GM12878 (cell line): ENCODE data around the gene CARF. TPM values are rescaled to one million over a fixed set of nuclear protein-coding genes. Genes with fewer than 3 reads are reported as not detected.

Experiments
- ATAC-seq: fragments of 200-7000 bp; cut with Tn5 transposase; 3 replicates; pipeline ENCODE4 v1.9.1; 2020; ENCODE audit warnings: mild to moderate bottlenecking, moderate library complexity
- BruUV-seq: library from RNA; stranded (reverse); fragments of 400-500 nt; replicated peaks from 2 replicates; lab custom pipeline; 2021; lab: Mats Ljungman, UMichigan
- CTCF ChIA-PET: fragments of 300-600 bp; sonication (Branson Sonifier 250); formaldehyde crosslinking; extraction: SDS; loops from one replicate; lab custom pipeline; 2021; ENCODE audit warnings: inconsistent platforms; lab: Yijun Ruan, JAX
- POLR2A ChIA-PET: fragments of 350-600 bp; formaldehyde crosslinking; extraction: SDS; loops from one replicate; lab custom pipeline; 2021; ENCODE audit warnings: inconsistent platforms; lab: Charles Lee
- RAD21 ChIA-PET: fragments of 300-600 bp; sonication (Branson Sonifier 250); formaldehyde crosslinking; loops from one replicate; lab custom pipeline; 2023; ENCODE audit warnings: antibody characterized with exemption; ENCODE audit not compliant: unreplicated experiment; lab: Charles Lee
- SMC1A ChIA-PET: fragments of 300-600 bp; sonication (Branson Sonifier 250); formaldehyde crosslinking; loops from one replicate; lab custom pipeline; 2023; ENCODE audit not compliant: unreplicated experiment, uncharacterized antibody; lab: Charles Lee
- DNase-seq: peaks from one replicate; pipeline ENCODE4 v3.0.0-alpha.2; 2011; ENCODE audit warnings: low read depth, low spot score
- FAIRE-seq: peaks from 3 replicates; lab custom pipeline; 2011; peaks lifted over from hg19 to GRCh38; lab: Jason Lieb, UNC
- H2AFZ ChIP-seq: 2 replicates; pipeline ENCODE4 v1.6.0; 2011; ENCODE audit warnings: low read depth, low read length, control low read depth; ENCODE audit not compliant: control insufficient read depth
- H3K27ac ChIP-seq: 2 replicates; pipeline ENCODE4 v1.5.1; 2011; ENCODE audit warnings: control low read depth; ENCODE audit not compliant: control insufficient read depth, insufficient read depth
- H3K27me3 ChIP-seq, 2 experiments: replicated peaks in 1 of 2; 2 replicates each; pipeline versions ENCODE4 v1.6.0 to v1.6.1; 2011; ENCODE audit warnings: low read length in 1 of 2; ENCODE audit not compliant: control insufficient read depth in 2 of 2, insufficient read depth in 2 of 2
- H3K36me3 ChIP-seq, 2 experiments: 2 replicates each; pipeline ENCODE4 v1.5.1; 2011; ENCODE audit warnings: low read length in 1 of 2; ENCODE audit not compliant: control insufficient read depth in 2 of 2, insufficient read depth in 2 of 2
- H3K4me1 ChIP-seq: 2 replicates; pipeline ENCODE4 v1.6.1; 2011; ENCODE audit warnings: mild to moderate bottlenecking, low read length, moderate library complexity, mixed read lengths; ENCODE audit not compliant: control insufficient read depth, insufficient read depth
- H3K4me2 ChIP-seq: 2 replicates; pipeline ENCODE4 v1.6.0; 2011; ENCODE audit warnings: control low read depth; ENCODE audit not compliant: control insufficient read depth, insufficient read depth
- H3K4me3 ChIP-seq: fragments of 200-600 bp; sonication (generic); 2 replicates; pipeline ENCODE4 v1.5.1; 2016
- H3K79me2 ChIP-seq: 2 replicates; pipeline ENCODE4 v1.6.0; 2011; ENCODE audit warnings: low read length; ENCODE audit not compliant: control insufficient read depth, insufficient read depth
- H3K9ac ChIP-seq: 2 replicates; pipeline ENCODE4 v1.8.0; 2011; ENCODE audit warnings: low read length, control low read depth, mixed read lengths; ENCODE audit not compliant: control insufficient read depth, insufficient read depth
- H3K9me3 ChIP-seq: replicated peaks from 3 replicates; pipeline ENCODE4 v1.5.1; 2011; ENCODE audit warnings: mild to moderate bottlenecking, low read length; ENCODE audit not compliant: control insufficient read depth, insufficient read depth
- H4K20me1 ChIP-seq: 2 replicates; pipeline ENCODE4 v1.6.0; 2011; ENCODE audit not compliant: control insufficient read depth, insufficient read depth
- CBX5 ChIP-seq: sonication (generic); IDR thresholded peaks from 2 replicates; pipeline ENCODE4 v1.6.1; 2016; ENCODE audit warnings: low read depth, moderate library complexity, mild to moderate bottlenecking, inconsistent platforms
- E2F8 ChIP-seq: fragments of 450-650 bp; IDR thresholded peaks from 2 replicates; pipeline ENCODE4 v1.6.1; 2018; ENCODE audit warnings: mild to moderate bottlenecking, low read depth, moderate library complexity; ENCODE audit not compliant: partially characterized antibody
- ETV6 ChIP-seq, 2 experiments: fragments of 450-650 bp in 1 of 2; IDR thresholded peaks in 1 of 2; conservative IDR thresholded peaks in 1 of 2; 2 replicates each; pipeline ENCODE4 v1.6.1; 2014; ENCODE audit warnings: antibody characterized with exemption in 1 of 2, borderline replicate concordance in 1 of 2, low read depth in 1 of 2, mild to moderate bottlenecking in 1 of 2, moderate library complexity in 1 of 2
- IRF3 ChIP-seq: fragments of 450-650 bp; IDR thresholded peaks from 2 replicates; pipeline ENCODE4 v1.6.1; 2014; ENCODE audit warnings: mild to moderate bottlenecking
- PAX5 ChIP-seq: IDR thresholded peaks from 2 replicates; pipeline ENCODE4 v1.6.1; 2011; ENCODE audit warnings: low read depth, low read length, borderline replicate concordance
- POLR2AphosphoS2 ChIP-seq: IDR thresholded peaks from 2 replicates; pipeline ENCODE4 v1.6.1; 2011; ENCODE audit warnings: low read depth, mild to moderate bottlenecking, low read length, improper control_type of control experiment, moderate library complexity
- RAD21 ChIP-seq: IDR thresholded peaks from 2 replicates; pipeline ENCODE4 v1.6.1; 2011; ENCODE audit warnings: mild to moderate bottlenecking, low read depth, low read length, moderate library complexity; ENCODE audit not compliant: insufficient read depth
- RCOR1 ChIP-seq: conservative IDR thresholded peaks from 2 replicates; pipeline ENCODE4 v1.6.1; 2012; ENCODE audit warnings: low read depth, low read length, improper control_type of control experiment
- RELA ChIP-seq: fragments of 450-650 bp; IDR thresholded peaks from 2 replicates; pipeline ENCODE4 v1.8.0; 2014; ENCODE audit warnings: borderline replicate concordance; ENCODE audit not compliant: partially characterized antibody
- TARDBP ChIP-seq: IDR thresholded peaks from 2 replicates; pipeline ENCODE4 v1.6.1; 2016; ENCODE audit warnings: borderline replicate concordance
- TCF12 ChIP-seq: IDR thresholded peaks from 2 replicates; pipeline ENCODE4 v1.6.1; 2011; ENCODE audit warnings: low read depth, mild to moderate bottlenecking, low read length
- YY1 ChIP-seq: IDR thresholded peaks from 2 replicates; pipeline ENCODE4 v1.6.1; 2011; ENCODE audit warnings: low read depth, mild to moderate bottlenecking, low read length
- ZNF592 ChIP-seq: fragments of 450-650 bp; IDR thresholded peaks from 2 replicates; pipeline ENCODE4 v1.6.1; 2017; ENCODE audit warnings: mild to moderate bottlenecking, moderate library complexity
- ZSCAN29 ChIP-seq: fragments of 450-650 bp; IDR thresholded peaks from 2 replicates; pipeline ENCODE4 v1.6.1; 2017; ENCODE audit warnings: mild to moderate bottlenecking, moderate library complexity
- WGBS: methylation state at CpG from one replicate; pipeline ENCODE4 v1.1.6; 2016; ENCODE audit warnings: low lambda C conversion rate; ENCODE audit not compliant: insufficient replicate concordance, insufficient coverage; ENCODE audit errors: missing lambda C conversion rate; 5-methylcytosine and 5-hydroxymethylcytosine counted together
- in situ Hi-C: fragments of 300-500 bp; cut with MboI; formaldehyde crosslinking; loops from 9 replicates; pipeline ENCODE4 v1.14.3; 2018; ENCODE audit warnings: mixed read lengths
- intact Hi-C: fragments of 100-400 bp; cut with micrococcal nuclease; formaldehyde crosslinking; loops from one replicate; pipeline ENCODE4 v1.14.2; 2022; ENCODE audit not compliant: unreplicated experiment
- polyA plus RNA-seq, 11 experiments: library from polyadenylated mRNA; depleted of rRNA in 4 of 11; unstranded in 6 of 11; stranded (reverse) in 5 of 11; fragments of >200 nt; fragmentation: Nextera tagmentation in 4 of 11; fragmentation: Illumina TruSeq in 1 of 11; extraction: Ambion mirVana in 4 of 11; extraction: Trizol in 1 of 11; gene quantifications; 1 replicate in 1 of 11; 2 replicates in 10 of 11; pipeline versions ENCODE4 v1.2.1 to v1.2.3, GENCODE V29; 2011 to 2016; ENCODE audit warnings: inconsistent platforms in 2 of 11, missing spikeins in 2 of 11, low read depth in 1 of 11
- total RNA-seq, 4 experiments: library from RNA; depleted of rRNA in 3 of 4; stranded (reverse); fragments of >200 nt in 3 of 4; fragmentation: Illumina TruSeq in 1 of 4; extraction: Trizol in 1 of 4; gene quantifications; 2 replicates each; pipeline versions ENCODE4 v1.2.1 to v1.2.3, GENCODE V29; 2013 to 2021
- TF ChIP-seq, protein P1 (sequence below): fragments of 450-650 bp; IDR thresholded peaks from 2 replicates; pipeline ENCODE4 v1.6.1; 2017; ENCODE audit warnings: mild to moderate bottlenecking

CARF gene
- total and polyA plus RNA-seq, 10 of the 15 experiments (the other 5 are each of a cell fraction or from before 2014, with no cell fraction given), result 1.8 to 11.5 (median 6.9) TPM

DNA sequence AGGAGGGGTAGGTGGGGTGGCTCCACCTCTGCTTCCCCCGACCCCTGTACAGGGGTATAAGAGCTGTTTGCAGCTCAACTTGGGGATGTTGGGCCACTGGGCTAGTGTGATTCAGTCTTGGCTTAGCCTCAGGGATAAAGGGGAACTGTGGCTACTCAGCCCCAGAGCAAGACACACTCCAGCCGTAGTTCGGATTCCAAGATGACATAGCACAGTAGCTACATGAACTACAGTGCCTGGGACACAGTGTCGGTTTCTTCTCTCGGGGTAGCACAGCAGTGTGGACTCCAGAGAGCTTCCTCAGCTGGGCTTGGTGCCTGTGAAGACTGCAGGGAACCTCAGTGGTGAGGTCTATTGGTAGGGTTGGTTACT, 21.1 kb downstream of the CARF start:
- H2AFZ ChIP-seq, result no peak overlapping the region
- no peaks in the 10 kb centered on the region; a peak in 1 of 4 replicates for H3K36me3 ChIP-seq
- ChIA-PET POLR2A (interaction anchor here (0.5 kb wide), 1 partner anchor 115 kb away, joined by 4 read pairs; no protein-coding TSS in a partner anchor), RAD21 (no interaction called here), SMC1A (interaction anchor here (0.7 to 1.2 kb wide), 2 partner anchors 14 to 37 kb away, joined by 4 to 5 read pairs; no protein-coding TSS in a partner anchor), CTCF (no interaction called here)
- no peaks in the 10 kb centered on the region for H4K20me1 ChIP-seq
- no peak overlapping the region for H3K27ac ChIP-seq
- no peaks in the 10 kb centered on the region for H3K79me2 ChIP-seq
- in situ Hi-C loops, result no loop called here
- FAIRE-seq (no peak), ATAC-seq (no peak), DNase-seq (no peak)
- no peaks in the 10 kb centered on the region for H3K27me3 ChIP-seq
- no peaks in the 10 kb centered on the region for H3K9me3 ChIP-seq
- no peak overlapping the region for H3K9ac ChIP-seq
- BruUV-seq, result no TSS peak
- H3K4me1 ChIP-seq, result no peaks in the 10 kb centered on the region
- H3K4me2 ChIP-seq, result no peak overlapping the region
- WGBS, result 94% methylated on average over 5 of the region's 5 CpGs
- H3K4me3 ChIP-seq, result no peak overlapping the region
- intact Hi-C loops, result no loop called here
- TF ChIP-seq POLR2AphosphoS2 (no peak), IRF3 (no peak), RAD21 (no peak), ZNF592 (no peak), RCOR1 (no peak), PAX5 (no peak), CBX5 (no peak), E2F8 (no peak), YY1 (no peak), ETV6 (conservative IDR thresholded peaks at IDR 0.05 in 1 of 2, IDR thresholded peaks at IDR 0.05 in 1 of 2; ENCODE audit: borderline replicate concordance in 1 of 2, low read depth in 1 of 2) (no peak), ZSCAN29 (no peak), RELA (no peak), TCF12 (no peak), TARDBP (no peak)
- TF ChIP-seq, protein P1, sequence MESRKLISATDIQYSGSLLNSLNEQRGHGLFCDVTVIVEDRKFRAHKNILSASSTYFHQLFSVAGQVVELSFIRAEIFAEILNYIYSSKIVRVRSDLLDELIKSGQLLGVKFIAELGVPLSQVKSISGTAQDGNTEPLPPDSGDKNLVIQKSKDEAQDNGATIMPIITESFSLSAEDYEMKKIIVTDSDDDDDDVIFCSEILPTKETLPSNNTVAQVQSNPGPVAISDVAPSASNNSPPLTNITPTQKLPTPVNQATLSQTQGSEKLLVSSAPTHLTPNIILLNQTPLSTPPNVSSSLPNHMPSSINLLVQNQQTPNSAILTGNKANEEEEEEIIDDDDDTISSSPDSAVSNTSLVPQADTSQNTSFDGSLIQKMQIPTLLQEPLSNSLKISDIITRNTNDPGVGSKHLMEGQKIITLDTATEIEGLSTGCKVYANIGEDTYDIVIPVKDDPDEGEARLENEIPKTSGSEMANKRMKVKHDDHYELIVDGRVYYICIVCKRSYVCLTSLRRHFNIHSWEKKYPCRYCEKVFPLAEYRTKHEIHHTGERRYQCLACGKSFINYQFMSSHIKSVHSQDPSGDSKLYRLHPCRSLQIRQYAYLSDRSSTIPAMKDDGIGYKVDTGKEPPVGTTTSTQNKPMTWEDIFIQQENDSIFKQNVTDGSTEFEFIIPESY, result no peak
